ENCODE measurements around the gene MAP4.

GRCh38 chr3:47854720-47855455 is 161.3 kb downstream of the MAP4 start:
- no peak for TF ChIP-seq CTCF (conservative IDR thresholded peaks at IDR 0.05 in 1 of 2, IDR thresholded peaks at IDR 0.05 in 1 of 2; ENCODE audit: low read depth in 1 of 2, low read length in 2 of 2)
- TF ChIP-seq EZH2 (IDR thresholded peaks at IDR 0.05; ENCODE audit: low read length, missing control alignments): no peak

Measured in fibroblast of lung (primary cell).